Measurements from ENCODE around the gene UBA52.
A peak's percentile ranks its signal among the peaks of the same experiment; 100 is the strongest.
"Not testable (repeated sequence)": the region's sequence is repeated elsewhere in the genome, so short reads cannot be mapped to it uniquely, and the experiment has no call there.

Gene UBA52

DNA sequence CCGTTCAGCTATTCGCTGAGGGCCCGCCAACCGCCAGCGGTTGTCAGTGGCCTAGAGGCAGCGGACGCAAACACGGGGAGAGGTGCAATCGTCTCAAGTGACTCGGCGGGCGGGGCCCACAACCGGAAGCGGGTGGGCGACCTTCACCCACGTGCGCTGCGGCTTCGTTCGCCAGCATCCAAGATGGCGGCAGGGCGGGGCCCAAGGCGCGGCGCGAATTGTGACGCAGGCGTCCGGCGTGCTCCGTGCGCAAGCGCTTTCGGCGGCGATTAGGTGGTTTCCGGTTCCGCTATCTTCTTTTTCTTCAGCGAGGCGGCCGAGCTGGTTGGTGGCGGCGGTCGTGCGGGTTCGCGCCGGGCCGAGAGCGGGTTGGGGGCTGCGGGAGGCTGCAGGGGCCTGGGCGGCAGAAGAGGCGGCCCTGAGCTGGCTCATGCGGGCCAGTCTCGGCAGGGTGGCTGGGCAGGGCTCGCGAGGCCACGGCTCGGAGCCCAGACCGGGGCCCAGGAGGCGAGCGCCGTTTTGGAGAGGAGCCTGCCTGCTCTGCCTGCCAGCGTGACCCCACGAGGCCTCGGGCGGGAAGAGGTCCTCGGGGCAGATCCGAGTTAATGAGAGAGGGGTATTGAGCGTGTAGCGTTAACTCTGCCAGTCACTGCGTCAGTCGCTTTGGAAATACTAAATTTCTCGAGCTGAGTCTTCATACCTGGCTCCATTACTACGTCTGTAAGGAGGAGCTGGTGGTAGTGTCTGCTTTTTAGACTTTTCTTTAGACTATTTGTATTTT is at the start of gene UBA52:
Gene UBA52 (plus strand): TSS at position 294 of the 781 bp plus-strand sequence. CDS start 1,444 bp downstream, outside the sequence.
- TF ChIP-seq, protein P1, sequence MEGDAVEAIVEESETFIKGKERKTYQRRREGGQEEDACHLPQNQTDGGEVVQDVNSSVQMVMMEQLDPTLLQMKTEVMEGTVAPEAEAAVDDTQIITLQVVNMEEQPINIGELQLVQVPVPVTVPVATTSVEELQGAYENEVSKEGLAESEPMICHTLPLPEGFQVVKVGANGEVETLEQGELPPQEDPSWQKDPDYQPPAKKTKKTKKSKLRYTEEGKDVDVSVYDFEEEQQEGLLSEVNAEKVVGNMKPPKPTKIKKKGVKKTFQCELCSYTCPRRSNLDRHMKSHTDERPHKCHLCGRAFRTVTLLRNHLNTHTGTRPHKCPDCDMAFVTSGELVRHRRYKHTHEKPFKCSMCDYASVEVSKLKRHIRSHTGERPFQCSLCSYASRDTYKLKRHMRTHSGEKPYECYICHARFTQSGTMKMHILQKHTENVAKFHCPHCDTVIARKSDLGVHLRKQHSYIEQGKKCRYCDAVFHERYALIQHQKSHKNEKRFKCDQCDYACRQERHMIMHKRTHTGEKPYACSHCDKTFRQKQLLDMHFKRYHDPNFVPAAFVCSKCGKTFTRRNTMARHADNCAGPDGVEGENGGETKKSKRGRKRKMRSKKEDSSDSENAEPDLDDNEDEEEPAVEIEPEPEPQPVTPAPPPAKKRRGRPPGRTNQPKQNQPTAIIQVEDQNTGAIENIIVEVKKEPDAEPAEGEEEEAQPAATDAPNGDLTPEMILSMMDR (IDR thresholded peaks at IDR 0.05; ENCODE audit: low read depth, low read length), result no peak
- peak within 1 kb of the TSS; percentile 79 to 98 for H3K4me3 ChIP-seq (replicated peaks in 1 of 2; ENCODE audit: low read depth in 2 of 2, low read length in 2 of 2)
- peak; percentile 97 to 98 for DNase-seq (ENCODE audit: low read depth in 2 of 2)

DNA sequence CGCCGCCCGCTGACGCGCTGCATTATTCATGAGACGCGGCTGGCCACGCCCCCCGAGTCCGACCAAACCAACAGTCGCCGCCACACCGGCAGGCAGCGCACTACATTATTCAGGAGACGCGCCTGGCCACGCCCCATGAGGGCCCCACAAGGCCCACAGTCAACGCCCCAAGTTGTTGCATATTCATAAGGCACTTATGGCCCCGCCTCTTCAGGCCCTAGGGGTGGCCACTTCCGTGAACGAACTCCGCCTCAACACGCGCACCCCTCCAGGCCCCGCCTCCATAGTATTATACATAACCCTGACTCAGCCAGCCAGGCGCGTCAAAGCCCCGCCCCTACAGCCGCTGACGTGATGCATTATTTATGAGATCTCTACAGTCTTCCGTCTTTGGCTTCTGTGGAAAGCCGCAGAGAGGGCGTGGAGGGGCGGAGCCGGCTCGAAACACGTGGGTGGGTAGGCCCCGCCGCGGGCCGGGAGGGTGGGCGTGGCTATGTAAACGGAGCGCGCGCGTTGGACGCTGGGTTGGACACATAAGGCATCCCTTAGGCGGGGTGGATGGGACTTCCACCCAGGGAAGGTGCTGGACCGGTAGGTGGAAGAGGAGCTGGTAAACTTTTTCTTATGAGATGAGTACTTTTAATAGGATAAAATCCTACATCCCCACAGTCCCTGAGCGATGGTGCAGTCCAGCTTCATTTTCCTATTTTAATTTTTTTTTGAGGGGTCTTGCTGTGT is 49.4 kb upstream of the UBA52 start:
- H3K4me3 ChIP-seq (replicated peaks in 1 of 2; ENCODE audit: low read depth in 2 of 2, low read length in 2 of 2), result peak overlapping the region in 1 of 2 donors; percentile 99
- peak; percentile 100 for DNase-seq (ENCODE audit: low read depth in 2 of 2)
- TF ChIP-seq, protein P1 (IDR thresholded peaks at IDR 0.05; ENCODE audit: low read depth, low read length), result peak; percentile 35

DNA sequence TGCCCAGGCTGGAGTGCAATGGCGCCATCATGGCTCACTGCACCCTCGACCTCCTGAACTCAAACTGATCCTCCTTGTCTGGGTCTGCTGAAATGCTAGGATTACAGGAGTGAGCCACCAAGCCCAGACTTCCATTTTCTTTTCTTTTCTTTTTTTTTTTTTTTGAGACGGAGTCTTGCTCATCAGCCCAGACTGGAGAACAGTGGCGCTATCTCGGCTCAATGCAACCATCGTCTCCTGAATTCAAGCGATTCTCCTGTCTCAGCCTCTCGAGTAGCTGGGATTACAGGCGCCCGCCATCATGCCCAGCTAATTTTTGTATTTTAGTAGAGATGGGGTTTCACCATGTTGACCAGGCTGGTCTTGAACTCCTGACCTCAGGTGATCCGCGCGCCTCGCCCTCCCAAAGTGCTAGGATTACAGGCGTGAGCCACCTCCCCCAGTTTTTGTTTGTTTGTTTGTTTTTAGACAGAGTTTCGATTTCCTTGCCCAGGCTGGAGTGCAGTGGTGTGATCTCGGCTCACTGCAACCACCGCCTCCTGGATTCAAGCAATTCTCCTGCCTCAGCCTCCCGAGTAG is 48.7 kb upstream of the UBA52 start:
- DNase-seq (ENCODE audit: low read depth in 2 of 2), result not testable (repeated sequence)
- peak overlapping the region in 1 of 2 donors; percentile 33 for H3K4me3 ChIP-seq (replicated peaks in 1 of 2; ENCODE audit: low read depth in 2 of 2, low read length in 2 of 2)

DNA sequence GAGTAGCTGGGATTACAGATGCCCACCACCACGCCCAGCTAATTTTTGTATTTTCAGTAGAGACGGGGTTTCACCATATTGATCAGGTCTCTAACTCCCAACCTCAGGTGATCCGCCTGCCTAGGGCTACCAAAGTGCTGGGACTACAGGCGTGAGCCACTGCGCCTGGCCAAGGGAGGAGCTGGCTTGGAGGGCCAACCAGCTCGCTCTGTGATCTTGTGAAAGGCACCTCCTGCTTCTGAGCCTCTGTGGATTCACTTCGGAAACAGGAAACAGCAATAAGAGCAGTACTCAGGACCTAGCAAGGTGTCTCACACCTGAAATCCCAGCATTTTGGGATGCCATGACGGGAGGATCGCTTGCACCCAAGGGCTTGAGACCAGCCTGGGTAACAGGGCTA is 47.8 kb upstream of the UBA52 start:
- TF ChIP-seq, protein P1 (IDR thresholded peaks at IDR 0.05; ENCODE audit: low read depth, low read length), result no peak

DNA sequence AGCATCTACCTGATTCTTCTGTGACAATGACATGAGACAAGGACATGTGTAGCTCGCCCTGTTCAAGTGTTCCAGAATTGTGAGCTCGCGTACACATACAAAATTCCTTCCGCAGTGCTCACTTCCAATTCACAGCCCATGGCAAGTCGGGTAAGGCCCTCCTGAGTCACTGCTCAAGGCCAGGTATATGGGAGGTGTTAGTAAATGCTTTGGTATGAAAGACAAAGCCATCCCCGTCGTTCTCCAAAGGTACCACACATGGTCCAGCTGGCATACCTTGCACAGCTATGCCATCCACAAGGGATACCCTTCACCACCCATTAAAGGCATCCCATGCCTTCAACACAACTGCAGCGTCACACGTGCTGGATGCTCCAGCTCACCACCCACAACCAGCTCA is 45.3 kb upstream of the UBA52 start:
- no peak for DNase-seq (ENCODE audit: low read depth in 2 of 2)
- no peak overlapping the region for H3K4me3 ChIP-seq (replicated peaks in 1 of 2; ENCODE audit: low read depth in 2 of 2, low read length in 2 of 2)

More for the DNA sequence above, 47.8 kb upstream of the UBA52 start:
- DNase-seq (ENCODE audit: low read depth in 2 of 2), result no peak
- H3K4me3 ChIP-seq (replicated peaks in 1 of 2; ENCODE audit: low read depth in 2 of 2, low read length in 2 of 2), result no peak overlapping the region

DNA sequence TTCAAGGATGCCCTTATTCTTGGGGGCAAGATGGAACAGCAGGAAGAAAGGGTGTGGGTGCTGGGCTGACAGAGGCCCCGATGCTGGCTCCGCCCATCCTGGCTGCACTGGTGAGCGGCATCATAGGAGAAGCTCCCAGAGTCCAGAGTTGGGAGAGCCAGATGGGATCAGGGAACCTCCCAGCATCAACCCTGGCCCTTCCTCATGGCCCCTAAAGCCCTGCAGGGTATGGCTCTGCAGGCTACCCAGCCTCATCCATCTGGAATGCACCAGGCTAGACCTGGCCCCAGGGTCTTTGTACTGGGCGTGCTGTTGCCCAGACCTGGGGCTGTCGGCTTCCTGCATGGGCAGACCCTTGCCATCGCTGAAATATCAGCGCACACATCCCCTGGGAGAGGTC is 41.9 kb upstream of the UBA52 start:
- DNase-seq (ENCODE audit: low read depth in 2 of 2), result no peak
- TF ChIP-seq, protein P1 (IDR thresholded peaks at IDR 0.05; ENCODE audit: low read depth, low read length), result no peak
- H3K4me3 ChIP-seq (replicated peaks in 1 of 2; ENCODE audit: low read depth in 2 of 2, low read length in 2 of 2), result no peak overlapping the region

More for the DNA sequence above, 45.3 kb upstream of the UBA52 start:
- TF ChIP-seq, protein P1 (IDR thresholded peaks at IDR 0.05; ENCODE audit: low read depth, low read length), result no peak

DNA sequence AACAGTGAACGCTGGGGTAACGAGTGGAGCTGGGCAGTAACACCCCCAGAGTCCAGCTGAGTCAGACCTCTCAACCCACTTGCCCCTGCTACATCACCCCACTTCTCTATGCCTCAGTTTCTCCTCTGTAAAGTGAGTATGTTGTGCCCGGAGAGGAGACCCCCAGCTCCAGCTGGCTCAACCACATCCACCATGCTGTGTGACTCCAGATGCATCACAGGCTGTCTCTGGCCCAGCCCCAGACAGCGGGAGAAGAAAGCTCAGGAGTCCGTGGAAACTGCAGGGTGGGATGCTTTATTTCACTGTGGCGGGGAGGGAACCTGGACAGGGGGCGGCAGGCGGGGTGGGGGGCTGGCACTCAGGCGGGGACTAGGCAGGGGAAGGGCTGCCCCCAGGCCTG is 40.2 kb upstream of the UBA52 start:
- TF ChIP-seq, protein P1 (IDR thresholded peaks at IDR 0.05; ENCODE audit: low read depth, low read length), result no peak
- H3K4me3 ChIP-seq (replicated peaks in 1 of 2; ENCODE audit: low read depth in 2 of 2, low read length in 2 of 2), result no peak overlapping the region
- no peak for DNase-seq (ENCODE audit: low read depth in 2 of 2)
